Measurements from ENCODE around the gene BRF1.

The BRF1 gene

GRCh38 chr14:105346876-105347586 lies 46.2 kb upstream of the BRF1 start:
- no peaks in the 10 kb centered on the region for H3K27me3 ChIP-seq
- TF ChIP-seq CTCF (IDR thresholded peaks at IDR 0.05; ENCODE audit: low read depth, low read length): no peak
- H3K4me1 ChIP-seq: no peaks in the 10 kb centered on the region; the same call in 1 of the 2 replicates
- H3K9me3 ChIP-seq: no peaks in the 10 kb centered on the region; the same call in 1 of the 2 replicates
- no peak overlapping the region for H3K4me3 ChIP-seq (ENCODE audit: low read depth, low read length)
- peak; percentile 14 for DNase-seq
- H3K36me3 ChIP-seq: no peaks in the 10 kb centered on the region

GRCh38 chr14:105346200-105346533 lies 45.4 kb upstream of the BRF1 start:
- no peak for TF ChIP-seq CTCF (IDR thresholded peaks at IDR 0.05; ENCODE audit: low read depth, low read length)
- no peak overlapping the region for H3K4me3 ChIP-seq (ENCODE audit: low read depth, low read length)
- no peaks in the 10 kb centered on the region for H3K36me3 ChIP-seq
- no peaks in the 10 kb centered on the region; the same call in 1 of the 2 replicates for H3K9me3 ChIP-seq
- DNase-seq: no peak
- H3K4me1 ChIP-seq: no peaks in the 10 kb centered on the region; the same call in 1 of the 2 replicates
- H3K27me3 ChIP-seq: no peaks in the 10 kb centered on the region

GRCh38 chr14:105343194-105343593 lies 42.4 kb upstream of the BRF1 start:
- DNase-seq: peak; percentile 45

GRCh38 chr14:105340821-105341733 lies 40.3 kb upstream of the BRF1 start:
- TF ChIP-seq CTCF (IDR thresholded peaks at IDR 0.05; ENCODE audit: low read depth, low read length): no peak
- Histone ChIP-seq H3K4me3 (ENCODE audit: low read depth, low read length) (no peak overlapping the region), H3K27me3 (no peaks in the 10 kb centered on the region), H3K9me3 (no peaks in the 10 kb centered on the region; the same call in 1 of the 2 replicates), H3K4me1 (no peaks in the 10 kb centered on the region; the same call in 1 of the 2 replicates), H3K36me3 (no peaks in the 10 kb centered on the region; the same call in 1 of the 2 replicates)
- no peak for DNase-seq

More at GRCh38 chr14:105343194-105343593, 42.4 kb upstream of the BRF1 start:
- TF ChIP-seq CTCF (IDR thresholded peaks at IDR 0.05; ENCODE audit: low read depth, low read length): no peak
- H3K36me3 ChIP-seq: no peaks in the 10 kb centered on the region
- no peaks in the 10 kb centered on the region; the same call in 1 of the 2 replicates for H3K4me1 ChIP-seq
- H3K4me3 ChIP-seq (ENCODE audit: low read depth, low read length): no peak overlapping the region
- no peaks in the 10 kb centered on the region for H3K27me3 ChIP-seq
- no peaks in the 10 kb centered on the region; the same call in 1 of the 2 replicates for H3K9me3 ChIP-seq

GRCh38 chr14:105337966-105338741 lies 37.4 kb upstream of the BRF1 start:
- TF ChIP-seq CTCF (IDR thresholded peaks at IDR 0.05; ENCODE audit: low read depth, low read length): no peak
- no peaks in the 10 kb centered on the region; the same call in 1 of the 2 replicates for H3K36me3 ChIP-seq
- no peak overlapping the region for H3K4me3 ChIP-seq (ENCODE audit: low read depth, low read length)
- DNase-seq: peak; percentile 35
- no peaks in the 10 kb centered on the region for H3K27me3 ChIP-seq
- no peaks in the 10 kb centered on the region for H3K9me3 ChIP-seq
- H3K4me1 ChIP-seq: no peaks in the 10 kb centered on the region; the same call in 1 of the 2 replicates
